K562 (cell line): ENCODE data around the gene RHBDF2. TPM values are rescaled to one million over a fixed set of nuclear protein-coding genes. Genes with fewer than 3 reads are reported as not detected.
A peak's percentile ranks its signal among the peaks of the same experiment; 100 is the strongest.

ENCODE experiments used
- ARID1B ChIP-seq: fragments of 450-650 bp; IDR thresholded peaks from 2 replicates; pipeline ENCODE4 v1.6.1; 2016; ENCODE audit warnings: antibody characterized with exemption, mild to moderate bottlenecking, inconsistent platforms
- CHD2 ChIP-seq: IDR thresholded peaks from 2 replicates; pipeline ENCODE4 v1.6.1; 2011; ENCODE audit warnings: low read depth, low read length
- CREM ChIP-seq: IDR thresholded peaks from 2 replicates; pipeline ENCODE4 v1.6.1; 2014; ENCODE audit warnings: antibody characterized with exemption, low read depth
- CTBP1 ChIP-seq: fragments of 450-650 bp; IDR thresholded peaks from 2 replicates; pipeline ENCODE4 v1.6.1; 2016; ENCODE audit warnings: borderline replicate concordance
- JUN ChIP-seq, 2 experiments: sonication (generic) in 1 of 2; formaldehyde crosslinking in 1 of 2; IDR thresholded peaks; 2 replicates each; pipeline versions ENCODE4 v1.6.1 to v1.8.0; 2012 to 2022; ENCODE audit warnings: borderline replicate concordance in 2 of 2, mild to moderate bottlenecking in 2 of 2, improper control_type of control experiment in 1 of 2, low read depth in 1 of 2, low read length in 1 of 2, missing genetic modification reagents in 1 of 2
- JUND ChIP-seq, 2 experiments: IDR thresholded peaks; 2 replicates in 1 of 2; 3 replicates in 1 of 2; pipeline ENCODE4 v1.6.1; 2011; ENCODE audit warnings: borderline replicate concordance in 2 of 2, low read depth in 2 of 2, low read length in 2 of 2, improper control_type of control experiment in 1 of 2, missing biosample characterization in 1 of 2, missing genetic modification characterization in 1 of 2, missing genetic modification reagents in 1 of 2
- L3MBTL2 ChIP-seq: fragments of 450-650 bp; IDR thresholded peaks from 2 replicates; pipeline ENCODE4 v1.6.1; 2016; ENCODE audit warnings: mild to moderate bottlenecking, moderate library complexity
- RBM22 ChIP-seq: fragments of 200-400 bp; formaldehyde crosslinking; IDR thresholded peaks from 2 replicates; pipeline ENCODE4 v1.6.1; 2018; ENCODE audit warnings: low read length, low read depth; ENCODE audit not compliant: poor library complexity, severe bottlenecking
- UBTF ChIP-seq, 2 experiments: IDR thresholded peaks; 2 replicates each; pipeline ENCODE4 v1.6.1; 2012; ENCODE audit warnings: improper control_type of control experiment in 2 of 2, low read depth in 2 of 2, low read length in 2 of 2, borderline replicate concordance in 1 of 2
- XRCC5 ChIP-seq: fragments of 200-400 bp; formaldehyde crosslinking; IDR thresholded peaks from 2 replicates; pipeline ENCODE4 v1.6.1; 2017; ENCODE audit warnings: low read depth, mild to moderate bottlenecking, low read length
- ZBTB33 ChIP-seq: sonication (generic); formaldehyde crosslinking; IDR thresholded peaks from 2 replicates; pipeline ENCODE4 v1.8.1; 2023; ENCODE audit warnings: mild to moderate bottlenecking, missing genetic modification reagents
- ZNF561 ChIP-seq: fragments of 450-650 bp; formaldehyde crosslinking; conservative IDR thresholded peaks from 2 replicates; pipeline ENCODE4 v1.4.0; 2020; ENCODE audit warnings: mild to moderate bottlenecking, moderate library complexity
- ZZZ3 ChIP-seq: fragments of 450-650 bp; IDR thresholded peaks from 2 replicates; pipeline ENCODE4 v1.6.1; 2016; ENCODE audit warnings: antibody characterized with exemption, mild to moderate bottlenecking, moderate library complexity
- polyA plus RNA-seq, 8 experiments: library from polyadenylated mRNA; depleted of rRNA in 4 of 8; stranded (reverse) in 5 of 8; unstranded in 3 of 8; fragments of >200 nt; fragmentation: Nextera tagmentation in 2 of 8; fragmentation: Illumina TruSeq in 1 of 8; extraction: Ambion mirVana in 2 of 8; extraction: Trizol in 1 of 8; gene quantifications; 2 replicates each; pipeline versions ENCODE4 v1.2.1 to v1.2.3, GENCODE V29; 2011 to 2014; ENCODE audit warnings: inconsistent platforms in 1 of 8, missing spikeins in 1 of 8
- total RNA-seq, 7 experiments: library from RNA; depleted of rRNA in 6 of 7; stranded (reverse); fragments of >200 nt in 6 of 7; fragmentation: Illumina TruSeq in 2 of 7; extraction: Trizol in 2 of 7; gene quantifications; 2 replicates each; pipeline versions ENCODE4 v1.2.1 to v1.2.3, GENCODE V29; 2011 to 2021; ENCODE audit warnings: low replicate concordance in 1 of 7
- TF ChIP-seq, protein P1 (sequence below), 2 experiments: fragments of 450-650 bp; conservative IDR thresholded peaks; 2 replicates each; pipeline ENCODE4 v1.6.1; 2017; ENCODE audit warnings: mild to moderate bottlenecking in 2 of 2, moderate library complexity in 2 of 2
- TF ChIP-seq, protein P2 (sequence below), 2 experiments: IDR thresholded peaks; 2 replicates each; pipeline ENCODE4 v1.6.1; 2011; ENCODE audit warnings: borderline replicate concordance in 1 of 2, control low read depth in 1 of 2, low read depth in 1 of 2, low read length in 1 of 2, mild to moderate bottlenecking in 1 of 2, mixed read lengths in 1 of 2, moderate library complexity in 1 of 2; ENCODE audit not compliant: insufficient read depth in 1 of 2, insufficient read length in 1 of 2, poor library complexity in 1 of 2, severe bottlenecking in 1 of 2; ENCODE audit errors: extremely low read depth in 1 of 2

RHBDF2 gene
- total and polyA plus RNA-seq, 9 of the 15 experiments (the other 6 are each of a cell fraction or from before 2014, with no cell fraction given) = 0.04 to 2.8 (median 1.1) TPM

DNA sequence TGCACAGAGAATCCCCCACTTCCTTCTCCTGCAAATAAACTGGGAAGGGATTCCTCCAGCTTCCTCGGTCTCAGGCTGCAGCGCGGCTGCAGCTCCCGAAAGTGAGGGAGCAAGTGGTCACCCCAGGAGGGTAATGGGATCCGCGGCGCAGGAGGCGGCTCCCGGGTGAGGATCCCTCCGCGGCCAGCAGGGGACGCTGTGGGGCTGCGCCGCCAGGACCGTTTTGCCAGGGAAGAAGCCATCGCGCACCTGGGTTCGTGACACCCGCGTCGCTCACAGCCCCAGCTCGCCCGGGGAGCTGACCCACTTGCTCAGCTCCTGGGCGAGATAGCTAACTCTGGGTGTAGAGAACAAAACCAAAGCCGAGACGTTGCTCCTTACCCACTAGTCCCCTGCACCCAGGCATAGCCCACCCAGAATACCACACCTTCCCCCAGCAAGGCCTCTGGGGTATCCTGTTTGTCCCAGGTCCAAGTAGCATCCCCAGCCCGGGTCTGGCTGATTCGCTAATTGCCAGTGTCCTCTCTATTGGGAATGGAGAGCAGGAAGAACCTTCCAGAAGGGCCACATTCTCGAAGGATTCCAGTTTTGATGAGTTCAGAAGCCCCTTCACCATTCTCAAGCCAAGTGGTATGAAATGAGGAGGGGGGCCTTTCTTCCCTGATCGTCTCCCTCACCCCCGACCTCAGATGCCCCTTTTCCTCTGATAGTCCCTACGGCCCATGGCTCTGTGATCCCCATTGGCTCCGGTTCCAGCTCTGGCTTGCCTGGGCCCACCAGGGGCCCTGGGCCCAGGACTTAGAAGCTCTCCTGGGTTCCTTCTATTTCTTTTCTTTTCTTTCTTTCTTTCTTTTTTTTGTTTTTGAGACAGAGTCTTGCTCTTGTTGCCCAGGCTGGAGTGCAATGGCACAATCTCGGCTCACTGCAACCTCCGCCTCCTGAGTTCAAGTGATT, 22.1 kb upstream of the RHBDF2 start (continued):
- TF ChIP-seq JUND (IDR thresholded peaks at IDR 0.05; ENCODE audit: borderline replicate concordance, low read depth, low read length) (0 out of 2 replicates have a peak, but pooled peaks have one; percentile 30), JUND (tag; IDR thresholded peaks at IDR 0.05; ENCODE audit: borderline replicate concordance, low read depth, low read length) (peak; percentile 49; the same call in 1 of the 3 replicates), XRCC5 (peak; percentile 78; the same call in 1 of the 2 replicates), ZZZ3 (no peak), CTBP1 (peak; percentile 72; the same call in 1 of the 2 replicates), ZNF561 (no peak), L3MBTL2 (peak; percentile 48; the same call in 1 of the 2 replicates), ARID1B (no peak), UBTF (IDR thresholded peaks at IDR 0.05; ENCODE audit: borderline replicate concordance in 1 of 2, low read depth in 2 of 2, low read length in 2 of 2) (0 out of 4 replicates have a peak, but pooled peaks of 1 of the 2 experiments have one; percentile 19), RBM22 (no peak), ZBTB33 (peak; percentile 80), CHD2 (0 out of 2 replicates have a peak, but pooled peaks have one; percentile 32), CREM (peak; percentile 26; the same call in 1 of the 2 replicates), JUN (IDR thresholded peaks at IDR 0.05; ENCODE audit: borderline replicate concordance, low read depth, low read length) (no peak), JUN (CRISPR knock-in tag; IDR thresholded peaks at IDR 0.05; ENCODE audit: borderline replicate concordance) (no peak)
- TF ChIP-seq, protein P1, sequence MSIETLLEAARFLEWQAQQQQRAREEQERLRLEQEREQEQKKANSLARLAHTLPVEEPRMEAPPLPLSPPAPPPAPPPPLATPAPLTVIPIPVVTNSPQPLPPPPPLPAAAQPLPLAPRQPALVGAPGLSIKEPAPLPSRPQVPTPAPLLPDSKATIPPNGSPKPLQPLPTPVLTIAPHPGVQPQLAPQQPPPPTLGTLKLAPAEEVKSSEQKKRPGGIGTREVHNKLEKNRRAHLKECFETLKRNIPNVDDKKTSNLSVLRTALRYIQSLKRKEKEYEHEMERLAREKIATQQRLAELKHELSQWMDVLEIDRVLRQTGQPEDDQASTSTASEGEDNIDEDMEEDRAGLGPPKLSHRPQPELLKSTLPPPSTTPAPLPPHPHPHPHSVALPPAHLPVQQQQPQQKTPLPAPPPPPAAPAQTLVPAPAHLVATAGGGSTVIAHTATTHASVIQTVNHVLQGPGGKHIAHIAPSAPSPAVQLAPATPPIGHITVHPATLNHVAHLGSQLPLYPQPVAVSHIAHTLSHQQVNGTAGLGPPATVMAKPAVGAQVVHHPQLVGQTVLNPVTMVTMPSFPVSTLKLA (conservative IDR thresholded peaks at IDR 0.05) = no peak
- TF ChIP-seq, protein P2, sequence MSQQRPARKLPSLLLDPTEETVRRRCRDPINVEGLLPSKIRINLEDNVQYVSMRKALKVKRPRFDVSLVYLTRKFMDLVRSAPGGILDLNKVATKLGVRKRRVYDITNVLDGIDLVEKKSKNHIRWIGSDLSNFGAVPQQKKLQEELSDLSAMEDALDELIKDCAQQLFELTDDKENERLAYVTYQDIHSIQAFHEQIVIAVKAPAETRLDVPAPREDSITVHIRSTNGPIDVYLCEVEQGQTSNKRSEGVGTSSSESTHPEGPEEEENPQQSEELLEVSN (IDR thresholded peaks at IDR 0.05; ENCODE audit: borderline replicate concordance in 1 of 2, extremely low read depth in 1 of 2, insufficient read depth in 1 of 2, insufficient read length in 1 of 2, low read depth in 1 of 2, low read length in 1 of 2, poor library complexity in 1 of 2, severe bottlenecking in 1 of 2) = peak in 1 of 2 experiments; percentile 22
